IMR-90 (cell line): Measurements from ENCODE around the gene COLEC11. TPM values are rescaled to one million over a fixed set of nuclear protein-coding genes. Genes with fewer than 3 reads are reported as not detected.

Source experiments
- ATAC-seq: fragments of 200-7000 bp; cut with Tn5 transposase; 2 replicates; pipeline ENCODE4 v1.9.1; 2020; ENCODE audit warnings: low read depth, mild to moderate bottlenecking, moderate library complexity
- BruUV-seq: library from RNA; stranded (reverse); fragments of 400-500 nt; replicated peaks from 2 replicates; lab custom pipeline; 2021; lab: Mats Ljungman, UMichigan
- CTCF ChIA-PET: fragments of 300-600 bp; formaldehyde crosslinking; extraction: SDS; loops from one replicate; lab custom pipeline; 2021; ENCODE audit warnings: antibody characterized with exemption; lab: Yijun Ruan, JAX
- POLR2A ChIA-PET: fragments of 300-600 bp; sonication (Branson Sonifier 250); formaldehyde crosslinking; loops from one replicate; lab custom pipeline; 2022; ENCODE audit warnings: antibody characterized with exemption; ENCODE audit not compliant: unreplicated experiment; lab: Charles Lee
- DNase-seq: peaks from one replicate; pipeline ENCODE4 v3.0.0; 2013
- H2AFZ ChIP-seq: replicated peaks from 2 replicates; pipeline ENCODE3; 2013; ENCODE audit warnings: low read length, mild to moderate bottlenecking; ENCODE audit not compliant: poor library complexity
- H2AK5ac ChIP-seq: 2 replicates; pipeline ENCODE4 v1.6.1; 2013; ENCODE audit warnings: low read depth, low read length, inconsistent platforms
- H2AK9ac ChIP-seq: replicated peaks from 2 replicates; pipeline ENCODE3; 2013; ENCODE audit warnings: mild to moderate bottlenecking, low read depth, low read length, moderate library complexity; ENCODE audit not compliant: poor library complexity
- H2BK120ac ChIP-seq: 2 replicates; pipeline ENCODE4 v1.6.1; 2013; ENCODE audit warnings: low read depth, low read length, inconsistent platforms
- H2BK15ac ChIP-seq: 3 replicates; pipeline ENCODE4 v1.6.1; 2013; ENCODE audit warnings: low read depth, low read length, inconsistent platforms
- H2BK20ac ChIP-seq: 2 replicates; pipeline ENCODE4 v1.6.1; 2013; ENCODE audit warnings: low read depth, mild to moderate bottlenecking, inconsistent platforms, low read length, moderate library complexity
- H2BK5ac ChIP-seq: 2 replicates; pipeline ENCODE4 v1.6.1; 2013; ENCODE audit warnings: mild to moderate bottlenecking, low read depth, low read length, inconsistent platforms; ENCODE audit not compliant: poor library complexity, severe bottlenecking
- H3K14ac ChIP-seq: replicated peaks from 2 replicates; pipeline ENCODE4 v1.6.1; 2013; ENCODE audit warnings: low read depth, low read length, inconsistent platforms
- H3K18ac ChIP-seq: 2 replicates; pipeline ENCODE4 v1.6.1; 2013; ENCODE audit warnings: low read depth, low read length, control low read depth
- H3K23ac ChIP-seq: 2 replicates; pipeline ENCODE4 v1.6.1; 2013; ENCODE audit warnings: low read depth, low read length, inconsistent platforms
- H3K27ac ChIP-seq: 2 replicates; pipeline ENCODE4 v1.5.1; 2013; ENCODE audit warnings: mild to moderate bottlenecking, control low read depth, low read length; ENCODE audit not compliant: insufficient read depth
- H3K27me3 ChIP-seq: 2 replicates; pipeline ENCODE4 v1.6.1; 2013; ENCODE audit warnings: low read length; ENCODE audit not compliant: control insufficient read depth, insufficient read depth
- H3K36me3 ChIP-seq: 2 replicates; pipeline ENCODE4 v1.6.1; 2013; ENCODE audit warnings: low read length, mixed read lengths; ENCODE audit not compliant: control insufficient read depth, insufficient read depth
- H3K4ac ChIP-seq: 2 replicates; pipeline ENCODE4 v1.6.1; 2013; ENCODE audit warnings: low read depth, low read length, inconsistent platforms
- H3K4me1 ChIP-seq: 2 replicates; pipeline ENCODE4 v1.6.1; 2013; ENCODE audit warnings: low read length, mixed read lengths; ENCODE audit not compliant: control insufficient read depth, insufficient read depth
- H3K4me2 ChIP-seq: 2 replicates; pipeline ENCODE4 v1.6.1; 2013; ENCODE audit warnings: low read depth, mild to moderate bottlenecking, control low read depth, low read length, moderate library complexity
- H3K4me3 ChIP-seq: 2 replicates; pipeline ENCODE4 v1.5.1; 2013; ENCODE audit warnings: low read depth, mild to moderate bottlenecking, control low read depth, low read length, moderate library complexity; ENCODE audit not compliant: insufficient read depth
- H3K56ac ChIP-seq: 2 replicates; pipeline ENCODE4 v1.6.1; 2013; ENCODE audit warnings: low read length, inconsistent platforms; ENCODE audit not compliant: insufficient read depth; ENCODE audit errors: extremely low read depth
- H3K79me1 ChIP-seq, 2 experiments: 2 replicates each; pipeline ENCODE4 v1.6.1; 2013; ENCODE audit warnings: low read length in 2 of 2, inconsistent platforms in 1 of 2, low read depth in 1 of 2
- H3K9ac ChIP-seq: 2 replicates; pipeline ENCODE4 v1.6.1; 2013; ENCODE audit warnings: low read depth, low read length, control low read depth
- H3K9me1 ChIP-seq: 2 replicates; pipeline ENCODE4 v1.6.1; 2013; ENCODE audit warnings: low read length, inconsistent platforms; ENCODE audit not compliant: insufficient read depth
- H3K9me3 ChIP-seq: 2 replicates; pipeline ENCODE4 v1.6.1; 2013; ENCODE audit warnings: low read length; ENCODE audit not compliant: control insufficient read depth, insufficient read depth
- H4K20me1 ChIP-seq: 2 replicates; pipeline ENCODE4 v1.6.1; 2013; ENCODE audit warnings: low read length, inconsistent platforms; ENCODE audit not compliant: insufficient read depth
- H4K5ac ChIP-seq: 2 replicates; pipeline ENCODE4 v1.6.1; 2013; ENCODE audit warnings: mild to moderate bottlenecking, low read depth, low read length, control low read depth
- H4K8ac ChIP-seq, 2 experiments: 2 replicates each; pipeline ENCODE4 v1.6.1; 2013; ENCODE audit warnings: low read depth in 2 of 2, low read length in 2 of 2, control low read depth in 1 of 2, inconsistent platforms in 1 of 2
- H4K91ac ChIP-seq: 2 replicates; pipeline ENCODE4 v1.6.1; 2013; ENCODE audit warnings: low read depth, low read length, inconsistent platforms; ENCODE audit not compliant: insufficient read depth
- BHLHE40 ChIP-seq: fragments of 150-350 bp; IDR thresholded peaks from 2 replicates; pipeline ENCODE4 v1.6.1; 2016; ENCODE audit warnings: mild to moderate bottlenecking, low read depth, low read length
- CHD1 ChIP-seq: IDR thresholded peaks from 2 replicates; pipeline ENCODE4 v1.6.1; 2012; ENCODE audit warnings: low read depth, low read length, improper control_type of control experiment
- FOS ChIP-seq: fragments of 150-350 bp; IDR thresholded peaks from 2 replicates; pipeline ENCODE4 v1.6.1; 2016; ENCODE audit warnings: low read depth, low read length
- MAFK ChIP-seq: IDR thresholded peaks from 2 replicates; pipeline ENCODE4 v1.6.1; 2012; ENCODE audit warnings: low read depth, low read length, improper control_type of control experiment
- MXI1 ChIP-seq: IDR thresholded peaks from 2 replicates; pipeline ENCODE4 v1.6.1; 2012; ENCODE audit warnings: low read depth, mild to moderate bottlenecking, low read length, moderate library complexity, borderline replicate concordance
- NFE2L2 ChIP-seq: fragments of 150-350 bp; IDR thresholded peaks from 2 replicates; pipeline ENCODE4 v1.6.1; 2016; ENCODE audit warnings: low read depth, mild to moderate bottlenecking, low read length
- POLR2A ChIP-seq: IDR thresholded peaks from 2 replicates; pipeline ENCODE4 v1.6.1; 2012; ENCODE audit warnings: mild to moderate bottlenecking, low read depth, low read length
- RCOR1 ChIP-seq: IDR thresholded peaks from 2 replicates; pipeline ENCODE4 v1.6.1; 2012; ENCODE audit warnings: mild to moderate bottlenecking, low read length, improper control_type of control experiment; ENCODE audit not compliant: insufficient replicate concordance
- RFX5 ChIP-seq: IDR thresholded peaks from 2 replicates; pipeline ENCODE4 v1.8.0; 2012; ENCODE audit warnings: low read depth, mild to moderate bottlenecking, low read length, moderate library complexity
- WGBS, 2 experiments: methylation state at CpG; one replicate each; pipeline versions ENCODE4 v1.1.5 to v1.1.7; 2013; ENCODE audit warnings: missing lambda C conversion rate in 2 of 2; ENCODE audit not compliant: insufficient read length in 1 of 2; ENCODE audit errors: extremely low coverage in 2 of 2; 5-methylcytosine and 5-hydroxymethylcytosine counted together
- dilution Hi-C: fragments of 300-500 bp; cut with HindIII; formaldehyde crosslinking; loops from one replicate; pipeline ENCODE4 v1.14.3; 2018; ENCODE audit warnings: low sequenced_read_pairs; ENCODE audit not compliant: unreplicated experiment
- in situ Hi-C: fragments of 300-500 bp; cut with MboI; formaldehyde crosslinking; loops from 3 replicates; pipeline ENCODE4 v1.14.3; 2019; ENCODE audit warnings: low sequenced_read_pairs, inconsistent platforms, mixed read lengths
- intact Hi-C: fragments of 100-400 bp; cut with micrococcal nuclease; formaldehyde crosslinking; loops from 2 replicates; pipeline ENCODE4 v1.10.0; 2022
- polyA plus RNA-seq, 3 experiments: library from polyadenylated mRNA; depleted of rRNA; stranded (reverse); fragments of >200 nt; gene quantifications; 2 replicates each; pipeline ENCODE4 v1.2.3, GENCODE V29; 2012; ENCODE audit warnings: low replicate concordance in 1 of 3
- total RNA-seq: library from RNA; depleted of rRNA; stranded (reverse); fragments of >200 nt; gene quantifications from 2 replicates; pipeline ENCODE4 v1.2.3, GENCODE V29; 2012
- TF ChIP-seq, protein P1 (sequence below): fragments of 150-350 bp; IDR thresholded peaks from 2 replicates; pipeline ENCODE4 v1.6.1; 2017; ENCODE audit warnings: mild to moderate bottlenecking, antibody characterized with exemption, low read length, low read depth
- TF ChIP-seq, protein P2 (sequence below): conservative IDR thresholded peaks from 2 replicates; pipeline ENCODE4 v1.5.1; 2012; ENCODE audit warnings: mild to moderate bottlenecking, low read depth, low read length, improper control_type of control experiment
- TF ChIP-seq, protein P3 (sequence below): fragments of 150-350 bp; IDR thresholded peaks from 2 replicates; pipeline ENCODE4 v1.6.1; 2016; ENCODE audit warnings: low read depth, mild to moderate bottlenecking, low read length, moderate library complexity, borderline replicate concordance

Gene COLEC11
- total and polyA plus RNA-seq, 2 of the 4 experiments (the other 2 are of a cell fraction), result under 0.01 to 0.24 TPM

GRCh38 chr2:3596901-3597417 lies 2.0 kb downstream of the COLEC11 start:
- H3K14ac ChIP-seq, result no peak overlapping the region
- TF ChIP-seq MAFK, result no peak
- TF ChIP-seq, protein P1, sequence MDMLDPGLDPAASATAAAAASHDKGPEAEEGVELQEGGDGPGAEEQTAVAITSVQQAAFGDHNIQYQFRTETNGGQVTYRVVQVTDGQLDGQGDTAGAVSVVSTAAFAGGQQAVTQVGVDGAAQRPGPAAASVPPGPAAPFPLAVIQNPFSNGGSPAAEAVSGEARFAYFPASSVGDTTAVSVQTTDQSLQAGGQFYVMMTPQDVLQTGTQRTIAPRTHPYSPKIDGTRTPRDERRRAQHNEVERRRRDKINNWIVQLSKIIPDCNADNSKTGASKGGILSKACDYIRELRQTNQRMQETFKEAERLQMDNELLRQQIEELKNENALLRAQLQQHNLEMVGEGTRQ, result no peak
- no peak for TF ChIP-seq POLR2A
- TF ChIP-seq CHD1, result no peak
- no peak for TF ChIP-seq MXI1
- TF ChIP-seq FOS, result no peak
- TF ChIP-seq RCOR1, result no peak
- TF ChIP-seq, protein P2, sequence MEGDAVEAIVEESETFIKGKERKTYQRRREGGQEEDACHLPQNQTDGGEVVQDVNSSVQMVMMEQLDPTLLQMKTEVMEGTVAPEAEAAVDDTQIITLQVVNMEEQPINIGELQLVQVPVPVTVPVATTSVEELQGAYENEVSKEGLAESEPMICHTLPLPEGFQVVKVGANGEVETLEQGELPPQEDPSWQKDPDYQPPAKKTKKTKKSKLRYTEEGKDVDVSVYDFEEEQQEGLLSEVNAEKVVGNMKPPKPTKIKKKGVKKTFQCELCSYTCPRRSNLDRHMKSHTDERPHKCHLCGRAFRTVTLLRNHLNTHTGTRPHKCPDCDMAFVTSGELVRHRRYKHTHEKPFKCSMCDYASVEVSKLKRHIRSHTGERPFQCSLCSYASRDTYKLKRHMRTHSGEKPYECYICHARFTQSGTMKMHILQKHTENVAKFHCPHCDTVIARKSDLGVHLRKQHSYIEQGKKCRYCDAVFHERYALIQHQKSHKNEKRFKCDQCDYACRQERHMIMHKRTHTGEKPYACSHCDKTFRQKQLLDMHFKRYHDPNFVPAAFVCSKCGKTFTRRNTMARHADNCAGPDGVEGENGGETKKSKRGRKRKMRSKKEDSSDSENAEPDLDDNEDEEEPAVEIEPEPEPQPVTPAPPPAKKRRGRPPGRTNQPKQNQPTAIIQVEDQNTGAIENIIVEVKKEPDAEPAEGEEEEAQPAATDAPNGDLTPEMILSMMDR, result no peak
- TF ChIP-seq, protein P3, sequence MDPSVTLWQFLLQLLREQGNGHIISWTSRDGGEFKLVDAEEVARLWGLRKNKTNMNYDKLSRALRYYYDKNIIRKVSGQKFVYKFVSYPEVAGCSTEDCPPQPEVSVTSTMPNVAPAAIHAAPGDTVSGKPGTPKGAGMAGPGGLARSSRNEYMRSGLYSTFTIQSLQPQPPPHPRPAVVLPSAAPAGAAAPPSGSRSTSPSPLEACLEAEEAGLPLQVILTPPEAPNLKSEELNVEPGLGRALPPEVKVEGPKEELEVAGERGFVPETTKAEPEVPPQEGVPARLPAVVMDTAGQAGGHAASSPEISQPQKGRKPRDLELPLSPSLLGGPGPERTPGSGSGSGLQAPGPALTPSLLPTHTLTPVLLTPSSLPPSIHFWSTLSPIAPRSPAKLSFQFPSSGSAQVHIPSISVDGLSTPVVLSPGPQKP, result no peak
- TF ChIP-seq NFE2L2, result no peak
- no peak for TF ChIP-seq RFX5
- TF ChIP-seq BHLHE40, result no peak
- 0 out of 2 replicates have a peak, but pooled peaks cover 3% of the 10 kb centered on the region for H3K9me1 ChIP-seq
- no peak overlapping the region for H4K91ac ChIP-seq
- intact Hi-C loops, result loop anchor here (5.0 kb wide), 1 partner anchor 35 kb away; no protein-coding TSS in a partner anchor
- H2AK5ac ChIP-seq, result no peak overlapping the region
- no peaks in the 10 kb centered on the region for H3K79me1 ChIP-seq
- H3K4me1 ChIP-seq, result peaks cover 3% of the 10 kb centered on the region; the same call in 1 of the 2 replicates
- H2BK5ac ChIP-seq, result no peak overlapping the region
- H2AK9ac ChIP-seq, result no peak overlapping the region
- in situ Hi-C loops, result no loop called here
- H4K20me1 ChIP-seq, result no peaks in the 10 kb centered on the region
- CTCF ChIA-PET, result no interaction called here
- H3K4me3 ChIP-seq, result no peak overlapping the region
- H3K18ac ChIP-seq, result no peak overlapping the region
- no peak overlapping the region for H3K4ac ChIP-seq
- no peak overlapping the region for H4K5ac ChIP-seq
- no peak overlapping the region; the same call in 1 of the 2 replicates for H3K27ac ChIP-seq
- H2BK20ac ChIP-seq, result no peak overlapping the region
- POLR2A ChIA-PET, result no interaction called here
- dilution Hi-C loops, result no loop called here
- H4K8ac ChIP-seq, result no peak overlapping the region
- no peak overlapping the region for H3K4me2 ChIP-seq
- no TSS peak for BruUV-seq
- H2BK120ac ChIP-seq, result no peak overlapping the region
- H3K27me3 ChIP-seq, result no peaks in the 10 kb centered on the region
- no peak overlapping the region for H3K23ac ChIP-seq
- H3K9ac ChIP-seq, result no peak overlapping the region
- ATAC-seq (peak; percentile 16; the same call in 1 of the 2 replicates), DNase-seq (no peak)
- H3K36me3 ChIP-seq, result no peaks in the 10 kb centered on the region
- no peak overlapping the region for H3K56ac ChIP-seq
- WGBS, 2 experiments, result 41% methylated on average over 5 of the region's 16 CpGs; no CpG with 5 or more reads in 1 of the 2 experiments
- H2AFZ ChIP-seq, result no peak overlapping the region
- no peak overlapping the region for H2BK15ac ChIP-seq
- no peaks in the 10 kb centered on the region for H3K9me3 ChIP-seq
